OCI-LY1 (cell line): ENCODE results near the gene ARHGDIG.
A peak's percentile ranks its signal among the peaks of the same experiment; 100 is the strongest.

Experiments
- CTCF ChIP-seq: fragments of 200-600 bp; sonication (generic), shearing (Covaris generic); IDR thresholded peaks from 2 replicates; pipeline ENCODE4 v1.5.1; 2017; ENCODE audit warnings: mild to moderate bottlenecking, antibody characterized with exemption, low read length, moderate library complexity, mixed read lengths
- EZH2 ChIP-seq: fragments of 200-600 bp; sonication (generic), shearing (Covaris generic); IDR thresholded peaks from 2 replicates; pipeline ENCODE4 v1.8.0; 2017; ENCODE audit warnings: borderline replicate concordance, mixed run types, mild to moderate bottlenecking, antibody characterized with exemption, low read length, moderate library complexity, mixed read lengths

GRCh38 chr16:234468-235305 is 45.7 kb upstream of the ARHGDIG start, which contains the start of gene FAM234A:
- TF ChIP-seq CTCF, result peak; percentile 59
- no peak for TF ChIP-seq EZH2
